ENCODE data around the gene CRX.
"Not testable (repeated sequence)": the region's sequence is repeated elsewhere in the genome, so short reads cannot be mapped to it uniquely, and the experiment has no call there.

Gene CRX

DNA sequence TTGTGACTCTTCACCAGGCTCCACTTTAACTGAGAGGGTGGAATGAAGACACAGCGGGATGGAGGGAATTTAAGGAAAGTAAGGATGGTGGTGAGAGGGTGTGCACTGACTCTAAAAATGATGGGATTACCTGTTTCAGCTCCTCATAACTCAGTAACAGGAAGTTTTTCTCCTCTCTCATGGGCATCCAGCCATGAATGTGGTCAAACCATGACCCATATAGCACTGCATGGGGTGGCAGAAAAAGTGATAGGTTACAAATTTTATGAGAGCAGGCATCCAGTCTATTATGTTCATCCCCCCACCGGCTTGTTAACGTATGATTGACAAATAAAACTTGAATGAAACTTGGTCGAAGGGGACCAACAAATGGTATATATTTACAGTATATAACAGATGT, 57.2 kb downstream of the CRX start:
- H3K27ac ChIP-seq: no peak overlapping the region
- TF ChIP-seq, protein P1, sequence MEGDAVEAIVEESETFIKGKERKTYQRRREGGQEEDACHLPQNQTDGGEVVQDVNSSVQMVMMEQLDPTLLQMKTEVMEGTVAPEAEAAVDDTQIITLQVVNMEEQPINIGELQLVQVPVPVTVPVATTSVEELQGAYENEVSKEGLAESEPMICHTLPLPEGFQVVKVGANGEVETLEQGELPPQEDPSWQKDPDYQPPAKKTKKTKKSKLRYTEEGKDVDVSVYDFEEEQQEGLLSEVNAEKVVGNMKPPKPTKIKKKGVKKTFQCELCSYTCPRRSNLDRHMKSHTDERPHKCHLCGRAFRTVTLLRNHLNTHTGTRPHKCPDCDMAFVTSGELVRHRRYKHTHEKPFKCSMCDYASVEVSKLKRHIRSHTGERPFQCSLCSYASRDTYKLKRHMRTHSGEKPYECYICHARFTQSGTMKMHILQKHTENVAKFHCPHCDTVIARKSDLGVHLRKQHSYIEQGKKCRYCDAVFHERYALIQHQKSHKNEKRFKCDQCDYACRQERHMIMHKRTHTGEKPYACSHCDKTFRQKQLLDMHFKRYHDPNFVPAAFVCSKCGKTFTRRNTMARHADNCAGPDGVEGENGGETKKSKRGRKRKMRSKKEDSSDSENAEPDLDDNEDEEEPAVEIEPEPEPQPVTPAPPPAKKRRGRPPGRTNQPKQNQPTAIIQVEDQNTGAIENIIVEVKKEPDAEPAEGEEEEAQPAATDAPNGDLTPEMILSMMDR (conservative IDR thresholded peaks at IDR 0.05): no peak
- TF ChIP-seq ZFX (IDR thresholded peaks at IDR 0.05): no peak

GRCh38 chr19:47879385-47879784, 57.6 kb downstream of the CRX start:
- not testable (repeated sequence) for H3K27ac ChIP-seq

DNA sequence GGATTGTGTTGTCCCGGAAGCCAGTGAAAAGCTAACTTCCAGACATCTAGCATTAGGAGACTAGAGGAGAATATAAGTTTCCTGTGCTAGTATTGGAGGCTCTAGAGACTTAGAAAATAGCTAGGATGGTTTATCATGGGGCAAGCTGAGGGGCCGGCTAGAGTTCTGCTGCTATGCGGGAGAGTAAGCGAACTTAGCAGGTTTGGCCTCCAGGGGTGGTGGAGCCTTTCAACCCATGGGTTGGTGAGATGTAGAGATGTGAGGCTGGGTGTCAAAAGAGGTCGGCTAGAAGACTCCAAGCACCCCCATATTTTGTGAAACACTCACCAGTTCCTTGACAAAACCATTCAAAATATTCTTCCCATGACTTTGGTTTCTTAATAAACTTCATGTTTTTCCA, 60.0 kb downstream of the CRX start:
- H3K27ac ChIP-seq: no peak overlapping the region
- no peak for TF ChIP-seq ZFX (IDR thresholded peaks at IDR 0.05)
- TF ChIP-seq, protein P1 (conservative IDR thresholded peaks at IDR 0.05): no peak

- TF ChIP-seq, protein P1 (conservative IDR thresholded peaks at IDR 0.05): no peak
- no peak for TF ChIP-seq ZFX (IDR thresholded peaks at IDR 0.05)
Observed at GRCh38 chr19:47882890-47883289, 61.2 kb downstream of the CRX start.

GRCh38 chr19:47885067-47885463, 63.3 kb downstream of the CRX start:
- H3K27ac ChIP-seq: no peak overlapping the region
- TF ChIP-seq, protein P1 (conservative IDR thresholded peaks at IDR 0.05): no peak
- no peak for TF ChIP-seq ZFX (IDR thresholded peaks at IDR 0.05)

More at GRCh38 chr19:47882890-47883289, 61.2 kb downstream of the CRX start:
- H3K27ac ChIP-seq: no peak overlapping the region

GRCh38 chr19:47886010-47886559, 64.3 kb downstream of the CRX start, which contains the start of gene SULT2A1:
Gene SULT2A1 (minus strand): TSS chr19:47886315. CDS start chr19:47886257, 58 bp downstream.
- no peak for TF ChIP-seq ZFX (IDR thresholded peaks at IDR 0.05)
- TF ChIP-seq, protein P1 (conservative IDR thresholded peaks at IDR 0.05): no peak
- no peak within 1 kb of the TSS for H3K27ac ChIP-seq

DNA sequence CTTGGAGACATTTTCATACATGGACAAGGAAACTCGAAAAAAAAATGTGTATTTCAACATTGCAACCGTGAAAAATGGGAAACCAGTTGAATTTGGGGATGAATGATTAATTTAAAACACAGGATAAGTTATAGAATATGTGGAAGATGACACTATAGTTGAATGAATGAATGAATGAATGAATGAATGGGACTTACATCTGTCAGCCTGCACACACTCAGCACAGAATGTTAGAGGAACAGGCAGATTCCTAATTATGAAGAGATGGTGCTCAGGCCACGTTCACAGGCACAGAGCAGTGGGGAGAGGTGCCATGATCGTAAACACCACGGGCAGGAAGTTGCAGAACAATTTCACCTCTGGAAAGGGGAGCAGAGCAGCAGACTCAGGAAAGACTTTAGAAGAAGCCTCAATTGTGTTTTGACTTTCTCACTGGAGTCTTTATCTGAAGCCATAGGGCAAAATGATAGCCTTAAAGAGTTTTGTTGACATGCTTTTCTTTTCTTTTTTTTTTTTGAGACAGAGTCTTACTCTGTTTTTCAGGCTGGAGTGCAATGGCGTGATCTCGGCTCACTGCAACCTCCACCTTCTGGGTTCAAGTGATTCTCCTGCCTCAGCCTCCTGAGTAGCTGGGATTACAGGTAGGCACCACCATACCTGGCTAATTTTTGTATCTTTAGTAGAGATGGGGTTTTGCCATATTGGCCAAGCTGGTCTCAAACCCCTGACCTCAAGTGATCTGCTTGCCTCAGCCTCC, 69.3 kb downstream of the CRX start:
- no peak overlapping the region for H3K27ac ChIP-seq
- no peak for TF ChIP-seq ZFX (IDR thresholded peaks at IDR 0.05)
- TF ChIP-seq, protein P1 (conservative IDR thresholded peaks at IDR 0.05): no peak

- TF ChIP-seq ZFX (IDR thresholded peaks at IDR 0.05): no peak
- TF ChIP-seq, protein P1 (conservative IDR thresholded peaks at IDR 0.05): no peak
- H3K27ac ChIP-seq: no peak overlapping the region
Observed at GRCh38 chr19:47891622-47891922, 69.8 kb downstream of the CRX start.

All from C4-2B (cell line).